GM19467 (cell line): ENCODE data around the gene MAN2B2.

Experiments
- ATAC-seq: cut with Tn5 transposase; IDR thresholded peaks from one replicate; pipeline ENCODE4 v1.9.1; 2021; ENCODE audit warnings: mild to moderate bottlenecking, moderate library complexity; ENCODE audit not compliant: unreplicated experiment

MAN2B2 gene

DNA sequence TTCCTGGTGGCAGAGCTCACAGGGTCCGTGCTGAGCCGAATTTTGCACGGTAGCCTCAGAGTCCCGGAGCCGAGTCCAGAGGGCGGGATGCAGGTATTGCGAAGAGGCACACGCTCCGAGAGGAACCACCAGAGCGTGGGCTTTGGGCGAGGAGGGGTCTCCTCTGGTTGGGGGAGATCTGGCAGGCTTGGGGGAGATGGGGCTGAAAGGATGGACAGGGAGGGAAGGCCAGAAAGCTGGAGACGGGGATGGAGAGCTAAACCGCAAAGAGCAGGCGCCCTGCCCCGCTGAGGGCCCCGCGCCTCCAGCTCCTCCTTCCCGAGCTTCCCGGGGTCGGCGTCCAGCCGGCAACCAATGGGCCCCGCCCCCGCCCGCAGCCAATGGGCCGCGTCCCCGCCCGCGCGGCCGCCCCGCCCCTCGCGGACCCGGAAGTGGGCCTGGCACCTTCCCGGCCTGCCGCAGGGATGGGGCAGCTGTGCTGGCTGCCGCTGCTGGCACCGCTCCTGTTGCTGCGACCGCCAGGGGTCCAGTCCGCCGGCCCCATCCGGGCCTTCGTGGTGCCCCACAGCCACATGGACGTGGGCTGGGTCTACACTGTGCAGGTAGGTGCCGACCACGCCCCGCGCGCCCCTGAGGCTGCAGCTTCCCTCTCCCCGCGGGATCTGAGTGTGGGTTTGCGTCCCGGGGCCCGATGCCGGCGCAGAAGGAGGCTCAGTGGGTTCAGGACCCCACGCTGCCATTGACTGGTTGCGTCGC lies at the start of gene MAN2B2:
MAN2B2 (plus strand) TSS at position 443 of the 756 bp plus-strand sequence; CDS start at position 465, 22 bp downstream.
- ATAC-seq: peak; percentile 92

- no peak for ATAC-seq
Observed at GRCh38 chr4:6525474-6525873, 49.5 kb upstream of the MAN2B2 start.

- ATAC-seq: no peak
Observed at GRCh38 chr4:6526156-6526555, 48.8 kb upstream of the MAN2B2 start.

DNA sequence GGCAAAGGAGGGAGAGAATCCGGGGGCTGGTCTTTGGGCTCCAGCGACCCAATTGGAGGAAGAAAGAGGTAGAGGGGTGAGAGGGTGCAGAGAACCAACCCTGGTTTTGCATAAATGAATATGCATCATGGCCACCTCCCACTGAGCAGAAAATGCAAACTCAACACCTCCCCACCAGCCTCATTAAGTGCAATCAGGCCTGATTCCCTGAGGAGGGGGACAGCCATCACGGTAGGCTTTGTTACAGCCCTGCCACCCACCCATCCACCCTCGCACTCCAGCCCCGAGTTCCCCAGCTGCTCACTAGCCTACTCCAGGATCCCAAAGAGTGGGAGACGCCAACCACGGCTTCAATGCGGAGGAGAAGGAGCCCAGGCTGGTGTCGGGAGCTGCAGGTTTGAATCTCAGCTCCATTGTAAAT lies 48.3 kb upstream of the MAN2B2 start:
- ATAC-seq: no peak

DNA sequence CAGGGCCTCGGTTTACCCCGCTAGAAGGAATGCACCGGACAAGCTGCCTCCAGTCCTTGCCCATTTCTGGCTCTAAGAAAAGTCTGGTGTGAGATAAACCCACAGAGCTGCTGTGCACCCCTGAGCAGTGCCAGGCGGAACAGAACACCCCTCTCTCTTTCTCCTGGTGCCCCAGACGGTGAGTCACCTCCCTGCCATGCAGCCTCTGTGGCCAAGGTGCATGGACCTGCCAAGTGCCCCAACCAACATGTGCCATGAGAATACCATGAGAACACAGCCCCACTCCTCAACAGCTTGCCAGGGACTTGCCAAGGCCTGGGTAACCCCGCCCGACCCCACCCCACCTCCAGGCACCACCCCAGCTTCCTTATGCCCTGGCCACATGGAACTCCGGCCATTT lies 47.7 kb upstream of the MAN2B2 start:
- ATAC-seq: no peak

DNA sequence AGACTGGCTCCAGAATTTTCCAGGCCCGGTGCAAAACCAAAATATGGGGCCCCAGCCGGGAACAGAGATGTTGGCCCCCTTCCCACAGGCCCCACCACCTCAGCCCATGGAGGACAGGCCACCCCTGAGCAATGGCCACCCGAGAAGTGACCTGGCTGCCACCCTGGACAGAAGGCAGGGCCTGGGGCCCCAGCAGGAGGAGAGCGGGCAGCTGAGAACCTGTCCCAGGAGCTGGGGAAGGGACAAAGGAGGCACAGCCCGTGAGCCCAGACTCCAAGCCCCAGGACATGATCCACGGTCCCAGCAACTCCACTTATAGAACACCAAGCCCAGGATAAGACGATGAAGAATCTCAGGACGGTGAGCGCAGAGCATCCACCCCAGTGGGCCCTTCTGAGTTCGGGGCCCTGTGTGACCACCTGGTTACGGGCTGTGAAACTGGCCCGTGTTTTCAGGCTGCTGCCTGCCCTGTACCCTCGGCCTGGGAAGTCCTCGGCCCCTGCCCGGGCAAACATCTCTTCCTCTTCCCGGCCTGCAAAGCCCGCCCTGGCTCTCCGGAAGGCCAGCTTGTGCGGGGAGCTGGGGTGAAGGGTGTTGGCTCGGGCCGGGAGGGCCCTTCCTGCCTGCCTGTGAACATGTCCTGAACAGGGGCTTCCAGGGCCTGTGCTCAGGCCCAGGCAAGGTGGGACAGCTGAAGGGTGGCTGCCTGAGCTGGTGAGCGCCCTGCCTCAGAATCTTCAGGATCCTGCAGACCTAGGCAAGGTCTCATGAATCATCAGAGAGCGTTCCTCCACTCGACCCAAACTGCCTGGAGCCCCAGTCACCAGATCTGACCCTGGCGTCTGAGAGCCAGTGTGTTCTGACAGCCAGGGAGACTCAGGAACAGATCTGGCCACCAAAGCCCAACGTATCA lies 47.0 kb upstream of the MAN2B2 start:
- ATAC-seq: no peak

- no peak for ATAC-seq
Observed at GRCh38 chr4:6529021-6529420, 46.0 kb upstream of the MAN2B2 start.

- ATAC-seq: no peak
Observed at GRCh38 chr4:6530301-6530700, 44.7 kb upstream of the MAN2B2 start.

GRCh38 chr4:6530964-6531363 lies 44.0 kb upstream of the MAN2B2 start:
- no peak for ATAC-seq

GRCh38 chr4:6532102-6532501 lies 42.9 kb upstream of the MAN2B2 start:
- no peak for ATAC-seq

DNA sequence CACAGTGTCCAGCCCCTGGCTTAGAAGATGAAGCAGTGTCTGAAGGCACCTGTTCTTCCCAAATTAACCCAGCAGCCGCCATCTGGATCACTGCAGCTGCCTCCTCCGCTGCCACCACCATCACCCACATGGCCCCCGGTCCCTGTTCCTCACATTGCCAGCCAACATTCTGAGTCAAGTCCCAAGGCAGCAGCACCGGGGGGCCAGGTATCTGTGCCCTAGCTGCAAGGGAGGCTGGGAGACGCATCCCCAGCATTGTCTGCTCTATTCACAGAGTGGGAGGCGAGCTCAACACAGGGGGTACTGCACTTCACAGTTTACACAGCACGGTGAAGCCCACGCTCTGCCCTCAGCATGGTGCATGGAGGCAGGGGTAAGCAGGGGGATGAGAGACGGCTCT lies 42.3 kb upstream of the MAN2B2 start:
- ATAC-seq: no peak

GRCh38 chr4:6534050-6534449 lies 40.9 kb upstream of the MAN2B2 start:
- ATAC-seq: no peak

- ATAC-seq: no peak
Observed at GRCh38 chr4:6534618-6535328, 40.2 kb upstream of the MAN2B2 start.

GRCh38 chr4:6535329-6535692 lies 39.7 kb upstream of the MAN2B2 start:
- no peak for ATAC-seq

DNA sequence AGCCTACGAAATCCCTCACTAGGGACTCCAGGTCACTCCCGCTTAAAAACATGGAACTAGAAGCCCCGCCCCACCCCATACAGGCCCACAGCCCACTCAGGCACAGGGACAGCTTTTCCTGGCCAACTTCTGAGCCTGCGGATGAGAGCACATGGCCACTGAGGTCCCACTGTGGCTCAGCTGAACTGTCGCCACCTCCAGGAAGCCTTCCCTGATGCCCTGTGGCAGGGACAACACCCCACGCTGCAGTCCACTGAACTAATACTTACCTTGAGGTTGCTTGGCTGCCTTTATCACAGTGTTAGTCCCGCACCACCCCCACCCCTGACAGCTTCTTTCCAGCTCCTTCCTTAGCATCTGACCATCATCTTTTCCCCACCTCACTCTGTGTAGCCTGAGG lies 39.3 kb upstream of the MAN2B2 start:
- ATAC-seq: no peak

DNA sequence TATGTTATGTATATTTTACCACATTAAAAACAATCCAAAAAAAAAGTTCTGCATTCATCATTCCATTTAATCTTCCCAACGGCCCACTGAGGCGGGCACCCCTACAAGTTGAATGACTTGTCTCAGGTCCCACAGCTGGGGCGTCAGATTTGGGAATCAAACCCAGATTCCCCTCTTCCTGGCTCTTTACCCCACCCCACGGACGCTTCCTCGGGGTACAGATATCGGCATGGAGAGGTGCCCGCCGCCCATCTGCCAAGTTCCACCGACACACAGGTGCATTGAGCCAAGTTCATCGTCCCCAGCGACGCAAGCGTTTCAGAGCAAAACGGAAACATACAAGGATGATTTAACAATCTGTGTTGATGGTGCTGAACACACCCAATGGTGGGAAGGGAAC lies 36.9 kb upstream of the MAN2B2 start:
- ATAC-seq: no peak

GRCh38 chr4:6538575-6538974 lies 36.4 kb upstream of the MAN2B2 start:
- ATAC-seq: no peak

- no peak for ATAC-seq
Observed at GRCh38 chr4:6539009-6539764, 35.8 kb upstream of the MAN2B2 start.

GRCh38 chr4:6540879-6541278 lies 34.1 kb upstream of the MAN2B2 start:
- no peak for ATAC-seq

GRCh38 chr4:6541789-6542188 lies 33.2 kb upstream of the MAN2B2 start:
- ATAC-seq: no peak

DNA sequence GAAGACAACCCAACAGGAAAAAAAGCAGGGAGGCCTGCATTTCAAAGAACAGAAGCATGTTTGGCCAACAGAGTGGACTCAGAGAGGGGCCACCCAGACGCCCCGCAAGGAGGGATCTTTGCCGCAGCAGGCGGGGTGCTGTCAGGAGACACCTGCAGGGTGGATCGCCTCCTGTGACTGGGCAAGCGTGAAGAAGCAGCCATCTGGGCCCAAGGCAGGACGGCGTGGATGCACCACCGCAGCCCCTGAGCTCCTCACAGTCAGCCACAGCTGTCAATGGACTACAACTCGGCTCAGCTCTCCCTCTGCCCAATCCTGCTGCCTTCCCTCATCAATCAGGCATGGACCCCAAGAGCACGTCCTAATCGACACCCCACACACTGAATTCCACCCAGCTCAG lies 32.0 kb upstream of the MAN2B2 start:
- ATAC-seq: no peak
